ENCODE measurements around the gene TTC28.

Gene TTC28

GRCh38 chr22:28002181-28002700 is 677.4 kb downstream of the TTC28 start:
- in situ Hi-C loops (cut with HindIII; ENCODE audit: low pct_unique_long_range_greater_than_20kb, low sequenced_read_pairs), result no loop called here
- no peak for TF ChIP-seq JUND (IDR thresholded peaks at IDR 0.05; ENCODE audit: low read depth)

GRCh38 chr22:28001171-28001835 is 678.3 kb downstream of the TTC28 start:
- no peak for DNase-seq (ENCODE audit: low read depth in 1 of 2, low spot score in 1 of 2)
- in situ Hi-C loops (cut with HindIII; ENCODE audit: low pct_unique_long_range_greater_than_20kb, low sequenced_read_pairs), result no loop called here
- TF ChIP-seq JUND (IDR thresholded peaks at IDR 0.05; ENCODE audit: low read depth), result no peak

More at GRCh38 chr22:28002181-28002700, 677.4 kb downstream of the TTC28 start:
- DNase-seq (ENCODE audit: low read depth in 1 of 2, low spot score in 1 of 2), result no peak

DNA sequence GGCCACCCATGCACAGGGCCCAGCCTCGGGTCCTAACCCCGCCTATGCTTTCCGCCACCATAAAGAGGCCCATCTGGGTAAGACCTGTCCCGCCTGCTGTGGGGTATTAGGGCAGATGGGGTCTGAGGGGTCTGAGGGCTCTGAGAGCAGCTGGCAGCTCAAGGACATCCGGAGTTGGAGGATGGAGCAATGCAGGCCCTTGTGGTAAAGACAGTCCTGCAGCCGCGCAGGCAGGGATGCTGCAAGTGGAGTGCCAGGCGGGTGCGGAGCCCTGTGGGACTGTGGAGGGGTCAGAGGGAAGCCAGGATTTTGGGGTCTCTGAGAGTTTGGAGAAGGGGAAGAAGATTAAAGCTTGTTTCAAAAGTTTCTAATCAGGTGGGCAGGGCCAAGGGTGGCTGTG is 679.3 kb downstream of the TTC28 start:
- DNase-seq (ENCODE audit: low read depth in 1 of 2, low spot score in 1 of 2), result no peak
- in situ Hi-C loops (cut with HindIII; ENCODE audit: low pct_unique_long_range_greater_than_20kb, low sequenced_read_pairs), result no loop called here
- TF ChIP-seq JUND (IDR thresholded peaks at IDR 0.05; ENCODE audit: low read depth), result no peak

GRCh38 chr22:27999876-28000275 is 679.8 kb downstream of the TTC28 start:
- no peak for DNase-seq (ENCODE audit: low read depth in 1 of 2, low spot score in 1 of 2)
- no peak for TF ChIP-seq JUND (IDR thresholded peaks at IDR 0.05; ENCODE audit: low read depth)
- in situ Hi-C loops (cut with HindIII; ENCODE audit: low pct_unique_long_range_greater_than_20kb, low sequenced_read_pairs), result no loop called here

DNA sequence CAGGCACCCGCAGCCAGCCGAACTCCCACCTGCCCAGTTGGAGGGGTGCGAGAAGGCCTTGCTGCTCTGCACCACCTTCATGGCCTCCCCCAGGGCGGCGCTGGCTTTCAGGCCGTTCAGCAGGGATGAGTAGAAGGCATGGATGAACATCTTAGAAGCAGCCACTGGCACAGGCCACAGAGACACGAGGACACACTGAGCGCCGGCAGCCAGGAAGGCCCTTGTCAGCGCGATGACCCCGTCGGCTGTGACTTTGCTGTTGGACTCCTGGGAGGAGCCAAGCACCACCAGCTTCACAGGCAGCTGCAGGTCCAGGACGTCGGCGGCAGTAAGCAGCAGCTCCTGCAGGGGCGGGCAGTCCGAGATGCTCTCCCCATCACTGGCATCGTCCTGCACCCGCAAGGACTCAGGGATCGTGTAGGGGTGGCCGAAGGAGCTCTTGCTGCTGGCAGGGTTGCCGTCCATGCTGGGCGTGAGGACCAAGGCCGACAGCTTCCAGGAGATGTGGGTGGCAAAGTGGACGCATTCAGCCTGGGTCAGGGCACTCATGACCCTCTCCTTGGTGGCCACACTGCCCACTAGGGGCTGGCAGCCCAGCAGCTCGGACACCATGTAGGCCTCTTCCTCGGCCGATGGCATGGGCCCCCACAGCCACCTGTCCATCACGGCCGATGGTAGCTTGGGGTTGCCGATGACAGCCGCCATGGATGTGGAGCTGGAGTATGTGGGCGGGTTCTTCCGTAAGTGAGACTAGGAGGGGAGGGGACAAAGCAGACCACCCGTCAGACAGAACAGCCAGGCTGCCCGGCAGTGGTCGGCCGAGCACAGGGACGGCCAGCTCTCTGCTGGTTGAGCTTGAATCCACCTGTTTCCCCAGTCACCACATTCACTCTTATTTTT is 680.9 kb downstream of the TTC28 start:
- in situ Hi-C loops (cut with HindIII; ENCODE audit: low pct_unique_long_range_greater_than_20kb, low sequenced_read_pairs), result no loop called here
- DNase-seq (ENCODE audit: low read depth in 1 of 2, low spot score in 1 of 2), result no peak
- no peak for TF ChIP-seq JUND (IDR thresholded peaks at IDR 0.05; ENCODE audit: low read depth)

DNA sequence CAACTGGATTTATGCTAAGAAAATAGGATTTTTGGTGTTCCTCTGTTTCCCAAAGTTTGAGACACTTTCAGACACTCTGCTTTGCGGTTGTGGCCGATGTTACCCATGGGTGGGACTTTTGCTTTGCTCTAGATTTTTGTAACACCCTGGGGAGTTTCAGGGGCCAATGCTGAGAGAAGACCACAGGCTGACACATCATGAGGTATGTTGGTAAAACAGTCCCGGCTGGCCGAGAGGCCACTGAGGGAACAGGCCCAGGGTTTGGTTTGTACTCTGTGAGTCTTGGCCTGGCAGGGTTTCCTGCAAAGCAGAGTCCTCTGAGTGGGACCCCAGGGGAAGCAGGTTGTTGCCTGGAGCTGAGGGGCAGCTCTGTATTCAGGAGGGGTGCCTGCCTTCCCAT is 682.1 kb downstream of the TTC28 start:
- no peak for TF ChIP-seq JUND (IDR thresholded peaks at IDR 0.05; ENCODE audit: low read depth)
- DNase-seq (ENCODE audit: low read depth in 1 of 2, low spot score in 1 of 2), result no peak
- in situ Hi-C loops (cut with HindIII; ENCODE audit: low pct_unique_long_range_greater_than_20kb, low sequenced_read_pairs), result no loop called here

DNA sequence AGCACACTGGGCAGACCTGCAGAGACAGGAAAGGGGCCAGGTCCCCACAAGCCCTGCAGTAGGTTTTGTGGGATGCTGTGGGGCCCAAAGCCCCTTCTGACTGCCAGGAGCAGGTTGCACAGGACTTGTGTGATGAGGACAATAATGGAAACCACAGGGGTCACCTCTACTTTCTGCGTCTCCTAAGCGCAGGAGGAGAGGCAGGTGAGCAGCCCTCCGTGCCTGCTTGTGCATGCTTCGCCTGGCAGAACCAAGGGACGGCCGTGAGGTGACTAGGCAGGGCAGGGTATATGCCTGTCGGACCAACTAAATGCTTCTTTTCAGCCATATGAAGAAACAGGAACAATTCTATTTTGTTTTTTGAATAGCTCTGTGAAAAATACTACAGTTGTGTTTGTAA is 682.7 kb downstream of the TTC28 start:
- no peak for TF ChIP-seq JUND (IDR thresholded peaks at IDR 0.05; ENCODE audit: low read depth)
- DNase-seq (ENCODE audit: low read depth in 1 of 2, low spot score in 1 of 2), result no peak
- in situ Hi-C loops (cut with HindIII; ENCODE audit: low pct_unique_long_range_greater_than_20kb, low sequenced_read_pairs), result no loop called here

DNA sequence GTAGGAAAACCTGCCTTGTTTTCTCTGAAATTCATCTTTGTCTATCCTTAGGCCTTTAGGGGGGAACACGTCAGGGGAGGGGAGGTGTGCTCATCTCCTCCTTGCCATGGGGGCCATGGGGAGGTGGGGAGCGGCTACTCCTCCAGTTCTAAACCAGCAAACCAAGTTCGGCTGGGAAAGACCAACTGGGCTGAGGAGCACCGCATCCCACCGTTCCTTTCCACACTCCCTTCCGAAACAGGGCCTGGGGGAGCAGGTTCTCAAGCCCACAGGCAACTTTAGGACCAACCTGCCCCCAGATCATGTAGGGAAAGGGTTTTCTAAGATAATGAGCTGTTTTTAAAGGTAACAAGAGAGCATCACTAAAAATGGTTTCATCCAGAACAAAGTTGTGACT is 683.1 kb downstream of the TTC28 start:
- TF ChIP-seq JUND (IDR thresholded peaks at IDR 0.05; ENCODE audit: low read depth), result no peak
- in situ Hi-C loops (cut with HindIII; ENCODE audit: low pct_unique_long_range_greater_than_20kb, low sequenced_read_pairs), result no loop called here
- DNase-seq (ENCODE audit: low read depth in 1 of 2, low spot score in 1 of 2), result no peak

- in situ Hi-C loops (cut with HindIII; ENCODE audit: low pct_unique_long_range_greater_than_20kb, low sequenced_read_pairs), result no loop called here
- DNase-seq (ENCODE audit: low read depth in 1 of 2, low spot score in 1 of 2), result no peak
Measured at GRCh38 chr22:27995801-27996528, 683.7 kb downstream of the TTC28 start.

DNA sequence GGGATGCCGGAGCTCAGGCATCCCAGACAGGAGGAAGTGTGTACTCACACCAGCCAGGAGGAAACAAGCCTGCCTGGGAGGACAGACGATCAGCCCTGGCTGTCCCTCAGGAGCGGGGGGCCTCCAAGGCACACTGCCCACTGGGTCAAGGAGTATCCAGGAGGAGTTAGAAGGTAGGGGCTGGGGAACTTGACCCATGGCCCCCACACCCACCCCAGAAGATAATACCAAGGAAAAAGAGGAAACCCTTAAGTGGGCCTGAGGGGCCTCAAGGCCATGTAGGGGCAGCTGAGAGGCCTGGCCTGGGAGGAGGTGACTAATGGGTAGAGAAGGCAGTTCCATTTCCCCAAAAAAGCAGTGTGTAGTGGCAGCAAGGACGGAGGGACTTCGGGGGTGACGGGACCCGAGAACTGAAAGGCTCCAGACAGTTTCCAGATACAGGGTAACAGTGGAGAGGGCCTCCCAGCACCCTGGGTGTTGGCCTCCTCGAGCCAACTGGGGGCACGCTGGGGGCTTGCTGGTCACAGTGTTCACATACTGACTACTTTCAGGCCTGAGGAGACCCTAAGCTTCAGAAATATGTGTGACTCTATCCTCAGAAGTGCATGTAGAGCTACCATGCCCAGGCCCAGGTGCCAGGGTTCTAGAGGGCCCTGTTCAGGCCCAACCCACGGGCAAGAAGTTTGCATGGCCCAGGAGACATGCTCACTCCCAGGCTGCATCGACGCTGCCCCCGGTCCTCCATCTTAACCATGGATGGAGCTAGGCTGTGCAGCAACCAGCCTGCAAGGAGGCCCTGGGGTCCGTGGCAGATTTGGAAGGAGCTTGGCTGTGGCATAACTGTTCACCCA is 684.9 kb downstream of the TTC28 start:
- no peak for TF ChIP-seq JUND (IDR thresholded peaks at IDR 0.05; ENCODE audit: low read depth)
- DNase-seq (ENCODE audit: low read depth in 1 of 2, low spot score in 1 of 2), result no peak
- in situ Hi-C loops (cut with HindIII; ENCODE audit: low pct_unique_long_range_greater_than_20kb, low sequenced_read_pairs), result no loop called here

More at GRCh38 chr22:27995801-27996528, 683.7 kb downstream of the TTC28 start:
- TF ChIP-seq JUND (IDR thresholded peaks at IDR 0.05; ENCODE audit: low read depth), result no peak

- in situ Hi-C loops (cut with HindIII; ENCODE audit: low pct_unique_long_range_greater_than_20kb, low sequenced_read_pairs), result no loop called here
- TF ChIP-seq JUND (IDR thresholded peaks at IDR 0.05; ENCODE audit: low read depth), result no peak
- no peak for DNase-seq (ENCODE audit: low read depth in 1 of 2, low spot score in 1 of 2)
Measured at GRCh38 chr22:27993774-27994350, 685.8 kb downstream of the TTC28 start.
